ENCODE measurements around the gene CASR. TPM values are rescaled to one million over a fixed set of nuclear protein-coding genes. Genes with fewer than 3 reads are reported as not detected.

Gene CASR
- total RNA-seq, 1 donor from 2014 or later: not detected

- intact Hi-C loops (cut with micrococcal nuclease): no loop called here
Observed at GRCh38 chr3:122213650-122214049, 30.2 kb downstream of the CASR start.

- intact Hi-C loops (cut with micrococcal nuclease): no loop called here
Observed at GRCh38 chr3:122214711-122215110, 31.2 kb downstream of the CASR start.

- intact Hi-C loops (cut with micrococcal nuclease): no loop called here
Observed at GRCh38 chr3:122215592-122216298, 32.3 kb downstream of the CASR start.

- intact Hi-C loops (cut with micrococcal nuclease): no loop called here
Observed at GRCh38 chr3:122217901-122218300, 34.4 kb downstream of the CASR start.

- intact Hi-C loops (cut with micrococcal nuclease): no loop called here
Observed at GRCh38 chr3:122219242-122219872, 35.9 kb downstream of the CASR start.

GRCh38 chr3:122227036-122227781, 43.7 kb downstream of the CASR start:
- intact Hi-C loops (cut with micrococcal nuclease): no loop called here

GRCh38 chr3:122230174-122230573, 46.7 kb downstream of the CASR start:
- intact Hi-C loops (cut with micrococcal nuclease): no loop called here

GRCh38 chr3:122231465-122232157, 48.1 kb downstream of the CASR start:
- intact Hi-C loops (cut with micrococcal nuclease): no loop called here

GRCh38 chr3:122232485-122232884, 49.0 kb downstream of the CASR start:
- intact Hi-C loops (cut with micrococcal nuclease): no loop called here

GRCh38 chr3:122233101-122233952, 49.9 kb downstream of the CASR start:
- intact Hi-C loops (cut with micrococcal nuclease): no loop called here

- intact Hi-C loops (cut with micrococcal nuclease): no loop called here
Observed at GRCh38 chr3:122234117-122234516, 50.6 kb downstream of the CASR start.

- intact Hi-C loops (cut with micrococcal nuclease): no loop called here
Observed at GRCh38 chr3:122235147-122235546, 51.7 kb downstream of the CASR start.

GRCh38 chr3:122239112-122239511, 55.6 kb downstream of the CASR start:
- intact Hi-C loops (cut with micrococcal nuclease): no loop called here

GRCh38 chr3:122245513-122246174, 62.2 kb downstream of the CASR start:
- intact Hi-C loops (cut with micrococcal nuclease): no loop called here

- intact Hi-C loops (cut with micrococcal nuclease): no loop called here
Observed at GRCh38 chr3:122246199-122246598, 62.7 kb downstream of the CASR start.

GRCh38 chr3:122247087-122247824, 63.8 kb downstream of the CASR start:
- intact Hi-C loops (cut with micrococcal nuclease): no loop called here

GRCh38 chr3:122247825-122248185, 64.3 kb downstream of the CASR start:
- intact Hi-C loops (cut with micrococcal nuclease): no loop called here

GRCh38 chr3:122251428-122251827, 68.0 kb downstream of the CASR start:
- intact Hi-C loops (cut with micrococcal nuclease): loop anchor here (10.0 kb wide), 1 partner anchor 507 kb away; the partner anchor contains the start of gene GOLGB1

GRCh38 chr3:122253581-122253980, 70.1 kb downstream of the CASR start:
- intact Hi-C loops (cut with micrococcal nuclease): loop anchor here (10.0 kb wide), 1 partner anchor 509 kb away; the partner anchor contains the start of gene GOLGB1

Data from T-helper 1 cell treated with Interleukin-12 subunit alpha and Interleukin-12 subunit beta and Interleukin-4 antibody, amounts not matched to agents 30 ng/mL and 1 ng/mL, for 36 hours (primary cell).